HL-60 (cell line): ENCODE data around the gene CPED1.

ENCODE experiments used
- DNase-seq, 2 experiments: peaks; one replicate each; pipeline ENCODE4 v3.0.0-alpha.2; 2010 to 2020; ENCODE audit warnings: low read depth in 1 of 2, low spot score in 1 of 2
- H3K27ac ChIP-seq: fragments of 250-450 bp; sonication (Bioruptor Pico); replicated peaks from 2 replicates; pipeline ENCODE4 v1.5.1; 2020; ENCODE audit warnings: mild to moderate bottlenecking, moderate library complexity
- H3K27me3 ChIP-seq: fragments of 250-450 bp; sonication (Bioruptor Pico); 2 replicates; pipeline ENCODE4 v1.5.1; 2021; ENCODE audit warnings: mild to moderate bottlenecking, moderate library complexity; ENCODE audit not compliant: insufficient read depth, poor library complexity, severe bottlenecking
- H3K4me3 ChIP-seq: replicated peaks from 2 replicates; pipeline ENCODE4 v1.5.1; 2011; ENCODE audit warnings: mild to moderate bottlenecking, control low read depth, low read length; ENCODE audit not compliant: insufficient read depth
- CTCF ChIP-seq: IDR thresholded peaks from one replicate; pipeline ENCODE4 v1.5.1; 2011; ENCODE audit warnings: low read length, control low read depth, inconsistent platforms; ENCODE audit not compliant: insufficient read depth
- GABPA ChIP-seq: IDR thresholded peaks from 2 replicates; pipeline ENCODE4 v1.6.1; 2012; ENCODE audit warnings: low read depth
- POLR2AphosphoS5 ChIP-seq: IDR thresholded peaks from 2 replicates; pipeline ENCODE4 v1.6.1; 2012; ENCODE audit warnings: low read depth
- REST ChIP-seq: IDR thresholded peaks from 2 replicates; pipeline ENCODE4 v1.6.1; 2012; ENCODE audit warnings: low read depth; ENCODE audit not compliant: insufficient replicate concordance
- SPI1 ChIP-seq: IDR thresholded peaks from 2 replicates; pipeline ENCODE4 v1.6.1; 2012; ENCODE audit warnings: low read depth, mild to moderate bottlenecking, borderline replicate concordance

CPED1 gene

GRCh38 chr7:121269798-121270197 lies 281.3 kb downstream of the CPED1 start:
- no peak for TF ChIP-seq GABPA
- no peak for TF ChIP-seq REST
- no peak for TF ChIP-seq CTCF
- TF ChIP-seq SPI1: no peak
- TF ChIP-seq POLR2AphosphoS5: no peak
- H3K4me3 ChIP-seq: no peak overlapping the region
- H3K27ac ChIP-seq: no peak overlapping the region
- no peak for DNase-seq
- H3K27me3 ChIP-seq: no peaks in the 10 kb centered on the region

- TF ChIP-seq POLR2AphosphoS5 (no peak), CTCF (no peak), SPI1 (no peak), GABPA (no peak), REST (no peak)
- no peak for DNase-seq
- Histone ChIP-seq H3K27me3 (no peaks in the 10 kb centered on the region), H3K27ac (no peak overlapping the region), H3K4me3 (no peak overlapping the region)
These were observed 282.6 kb downstream of the CPED1 start for GRCh38 chr7:121271098-121271497.

- TF ChIP-seq CTCF (no peak), GABPA (no peak), POLR2AphosphoS5 (no peak), REST (no peak), SPI1 (no peak)
- no peak overlapping the region for H3K27ac ChIP-seq
- no peak for DNase-seq
These were observed 283.4 kb downstream of the CPED1 start for GRCh38 chr7:121271916-121272315.

More at GRCh38 chr7:121271916-121272315, 283.4 kb downstream of the CPED1 start:
- no peak overlapping the region for H3K4me3 ChIP-seq
- H3K27me3 ChIP-seq: no peaks in the 10 kb centered on the region
